Eye (tissue), 1 donor: ENCODE data around the gene PRKCQ.
"Not testable (repeated sequence)": the region's sequence is repeated elsewhere in the genome, so short reads cannot be mapped to it uniquely, and the experiment has no call there.

Experiments
- DNase-seq: peaks from one replicate; pipeline ENCODE4 v3.0.0-alpha.2; 2015

The PRKCQ gene

DNA sequence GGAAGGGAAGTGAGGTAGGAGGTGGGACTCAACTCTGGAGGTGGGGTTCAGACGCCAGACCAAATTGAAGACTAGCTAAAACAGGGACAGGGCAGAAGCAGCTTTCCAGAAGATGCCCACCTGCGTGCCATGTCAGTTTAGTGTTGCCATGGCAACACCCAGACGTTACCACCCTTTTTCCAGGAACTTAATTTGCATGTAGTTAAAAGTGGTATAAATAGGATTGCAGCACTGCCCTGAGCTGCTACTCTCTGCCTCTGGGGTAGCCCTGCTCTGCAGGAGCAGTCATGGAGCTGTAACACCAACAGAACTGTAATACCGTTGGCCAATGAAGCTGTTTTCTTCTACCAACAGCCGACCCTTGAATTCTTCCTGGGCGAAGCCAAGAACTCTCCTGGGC lies 93.8 kb downstream of the PRKCQ start:
- no peak for DNase-seq

DNA sequence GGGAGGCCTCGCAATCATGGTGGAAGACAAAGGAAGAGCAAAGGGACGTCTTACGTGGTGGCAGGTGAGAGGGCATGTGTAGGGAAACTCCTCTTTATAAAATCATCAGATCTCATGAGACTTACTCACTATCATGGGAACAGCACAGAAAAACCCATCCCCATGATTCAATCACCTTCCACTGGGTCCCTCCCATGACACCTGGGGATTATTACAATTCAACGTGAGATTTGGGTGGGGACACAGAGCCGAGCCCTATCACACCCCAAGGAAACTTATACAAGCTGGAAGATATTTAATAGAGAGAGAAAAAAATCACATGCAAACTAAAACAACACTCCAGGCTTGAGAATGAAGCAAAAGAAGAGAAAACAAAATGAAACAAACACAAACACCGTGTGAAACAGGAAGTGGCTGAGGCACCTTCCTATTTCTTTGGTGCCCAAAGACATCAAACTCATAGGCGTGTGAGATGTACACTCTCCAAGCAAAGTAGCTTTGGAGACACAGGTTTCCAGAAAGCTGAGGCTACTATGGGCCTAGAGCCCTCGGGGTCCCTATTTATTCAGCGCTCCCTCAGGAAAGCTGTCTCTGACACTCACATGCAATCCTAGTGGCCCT lies 97.2 kb downstream of the PRKCQ start:
- no peak for DNase-seq

DNA sequence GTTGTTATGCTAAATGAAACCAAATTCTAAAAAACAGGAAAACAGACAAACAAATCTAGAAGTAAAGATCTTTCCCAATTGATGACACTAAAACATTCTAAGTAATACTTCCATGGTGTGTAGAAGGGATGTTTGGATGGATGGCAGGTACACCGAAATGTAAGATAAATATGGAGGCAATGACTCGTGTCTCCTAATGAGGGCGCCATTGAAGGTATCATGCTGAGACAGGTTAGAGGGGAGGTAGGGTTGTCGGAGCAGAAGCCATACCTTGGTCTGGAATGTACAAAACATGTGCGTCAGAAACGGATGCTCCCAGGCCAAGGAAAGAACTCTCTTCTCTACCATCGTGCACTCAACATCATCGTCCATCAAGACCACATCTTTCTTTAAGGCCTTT lies 101.4 kb downstream of the PRKCQ start:
- DNase-seq = no peak

DNA sequence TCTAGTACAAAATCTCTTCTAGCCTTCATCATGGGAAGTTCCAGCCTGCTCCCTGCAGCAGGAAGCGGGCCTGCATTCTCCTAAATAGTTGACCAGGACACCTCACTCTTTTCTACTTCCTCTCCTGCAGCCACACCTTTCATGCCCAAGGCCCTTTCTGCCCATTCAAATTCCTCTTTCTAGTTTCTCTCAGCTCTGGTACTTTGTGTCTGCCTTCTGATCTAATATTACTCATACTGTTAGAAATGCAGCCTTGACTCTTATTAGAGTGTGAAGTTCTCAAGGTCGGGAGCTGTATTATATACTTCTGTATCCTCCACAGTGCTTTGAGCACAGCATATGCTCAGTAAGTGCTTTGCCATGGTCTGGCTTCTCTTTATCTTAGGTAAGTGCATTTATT lies 103.1 kb downstream of the PRKCQ start:
- DNase-seq = no peak

DNA sequence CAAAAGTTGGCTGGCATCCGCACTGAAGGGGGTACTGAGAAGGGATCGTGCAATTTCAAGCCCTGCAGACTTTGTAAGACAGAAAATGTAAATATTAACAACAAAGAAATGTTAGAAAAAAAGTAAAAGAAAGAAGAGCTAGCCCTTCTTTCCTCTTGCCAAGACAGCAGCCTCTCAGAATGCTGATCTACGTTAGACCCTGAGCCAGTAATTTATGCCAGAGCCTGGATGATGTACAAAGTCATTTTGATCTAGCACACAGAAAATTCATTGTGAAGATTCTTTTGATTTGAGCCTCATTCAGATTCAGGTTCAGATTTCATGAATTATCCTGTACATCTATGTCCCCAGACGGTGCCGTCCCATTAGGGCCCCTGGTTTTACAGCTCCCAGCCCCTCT lies 105.2 kb downstream of the PRKCQ start:
- DNase-seq = no peak

DNA sequence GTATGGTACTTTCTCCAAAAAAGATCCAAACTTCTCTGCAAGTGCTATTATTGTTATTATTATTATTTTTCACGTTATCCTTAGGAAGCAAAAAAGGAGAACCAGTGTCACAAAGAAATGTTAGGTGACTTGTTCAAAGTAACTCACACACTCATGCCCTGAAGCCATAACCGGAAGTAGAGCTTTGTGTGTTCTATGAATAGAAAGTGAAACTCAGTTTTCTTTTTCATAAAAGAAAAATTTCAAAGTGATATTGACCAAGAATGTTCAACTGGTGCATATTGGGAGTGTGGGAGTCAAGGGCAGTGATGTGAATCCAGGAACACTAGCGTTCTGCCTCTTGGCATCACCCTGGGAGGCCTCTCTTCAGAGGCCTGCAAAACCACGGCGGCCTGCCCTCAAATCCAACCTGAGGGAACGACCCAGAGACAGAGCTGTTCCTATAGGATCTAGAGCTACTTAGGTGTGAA lies 106.1 kb downstream of the PRKCQ start:
- DNase-seq = no peak

DNA sequence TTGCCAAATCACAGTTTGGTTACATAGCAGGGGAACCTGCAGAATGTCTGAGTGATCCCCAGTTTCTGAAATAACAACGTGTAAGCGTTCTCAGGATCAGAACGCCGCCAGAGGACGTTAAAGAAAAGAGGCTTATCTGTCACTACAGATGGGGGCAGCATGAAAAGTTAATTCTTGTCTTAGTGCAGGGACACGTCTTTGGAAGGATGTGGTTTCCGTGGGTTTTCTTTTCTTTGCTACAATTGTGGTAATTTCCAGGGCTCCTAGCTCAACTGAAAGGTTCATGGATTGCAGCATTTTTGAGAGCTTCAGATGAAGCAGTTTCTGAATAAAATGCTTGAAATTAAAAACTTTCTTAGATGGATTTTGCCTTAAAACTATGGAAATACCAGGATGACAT lies 106.6 kb downstream of the PRKCQ start:
- DNase-seq = no peak

DNA sequence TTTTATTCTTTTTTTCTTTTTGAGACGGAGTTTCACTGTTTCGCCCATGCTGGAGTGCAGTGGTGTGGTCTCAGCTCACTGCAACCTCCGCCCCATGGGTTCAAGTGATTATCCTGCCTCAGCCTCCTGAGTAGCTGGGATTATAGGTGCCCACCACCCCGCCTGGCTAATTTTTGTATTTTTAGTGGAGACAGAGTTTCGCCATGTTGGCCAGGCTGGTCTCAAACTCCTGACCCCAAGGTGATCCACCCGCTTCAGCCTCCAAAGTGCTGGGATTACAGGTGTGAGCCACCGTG lies 107.4 kb downstream of the PRKCQ start:
- DNase-seq = not testable (repeated sequence)

DNA sequence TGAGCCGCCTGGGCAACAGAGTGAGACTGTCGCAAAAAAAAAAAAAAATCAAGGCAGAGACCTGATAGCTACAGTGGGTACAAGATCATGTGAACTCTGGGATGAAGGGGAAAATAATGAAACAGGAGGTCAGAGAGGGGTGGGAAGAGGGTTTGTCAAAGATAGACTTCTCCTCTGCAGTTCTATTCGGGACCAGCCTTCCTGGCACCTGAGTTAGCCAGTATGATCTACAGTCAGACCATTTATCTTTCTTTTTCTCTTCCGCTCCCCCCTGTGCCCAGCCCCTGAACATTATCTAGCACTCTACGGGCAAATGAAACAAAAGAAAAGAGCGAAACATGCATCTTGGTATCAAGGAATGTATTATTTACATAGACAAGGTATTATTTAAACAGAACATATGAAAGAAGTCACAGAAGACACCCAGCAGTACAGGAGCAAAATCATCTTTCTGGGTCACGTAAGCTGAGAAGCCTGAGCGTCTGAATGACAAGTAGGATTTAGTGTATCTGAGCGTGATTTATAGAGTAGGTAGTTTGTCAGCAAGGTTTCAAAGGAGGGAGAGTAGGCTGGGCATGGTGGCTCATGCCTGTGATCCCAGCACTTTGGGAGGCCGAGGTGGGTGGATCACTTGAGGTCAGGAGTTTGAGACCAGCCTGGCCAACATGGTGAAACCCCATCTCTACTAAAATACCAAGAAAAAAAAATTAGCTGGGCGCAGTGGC lies 109.0 kb downstream of the PRKCQ start:
- DNase-seq = no peak

DNA sequence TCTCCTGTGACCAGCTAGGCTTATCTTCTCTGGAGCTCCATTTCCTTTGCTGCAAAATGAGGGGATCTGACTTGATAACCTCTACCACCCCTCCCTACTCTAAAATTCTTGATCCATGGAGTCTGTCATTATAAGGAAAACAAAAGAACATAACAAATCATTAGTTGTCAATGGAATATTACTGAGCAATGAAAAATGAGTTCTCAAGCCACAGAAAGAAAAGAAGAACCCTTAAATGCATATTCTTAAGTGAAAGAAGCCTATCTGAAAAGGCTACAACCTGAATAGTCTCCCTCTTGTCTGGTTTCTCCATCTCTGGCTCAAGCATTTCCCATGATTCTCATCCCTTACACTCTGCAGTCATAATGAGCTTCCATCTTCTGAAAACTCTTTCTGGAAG lies 110.4 kb downstream of the PRKCQ start:
- DNase-seq = no peak

DNA sequence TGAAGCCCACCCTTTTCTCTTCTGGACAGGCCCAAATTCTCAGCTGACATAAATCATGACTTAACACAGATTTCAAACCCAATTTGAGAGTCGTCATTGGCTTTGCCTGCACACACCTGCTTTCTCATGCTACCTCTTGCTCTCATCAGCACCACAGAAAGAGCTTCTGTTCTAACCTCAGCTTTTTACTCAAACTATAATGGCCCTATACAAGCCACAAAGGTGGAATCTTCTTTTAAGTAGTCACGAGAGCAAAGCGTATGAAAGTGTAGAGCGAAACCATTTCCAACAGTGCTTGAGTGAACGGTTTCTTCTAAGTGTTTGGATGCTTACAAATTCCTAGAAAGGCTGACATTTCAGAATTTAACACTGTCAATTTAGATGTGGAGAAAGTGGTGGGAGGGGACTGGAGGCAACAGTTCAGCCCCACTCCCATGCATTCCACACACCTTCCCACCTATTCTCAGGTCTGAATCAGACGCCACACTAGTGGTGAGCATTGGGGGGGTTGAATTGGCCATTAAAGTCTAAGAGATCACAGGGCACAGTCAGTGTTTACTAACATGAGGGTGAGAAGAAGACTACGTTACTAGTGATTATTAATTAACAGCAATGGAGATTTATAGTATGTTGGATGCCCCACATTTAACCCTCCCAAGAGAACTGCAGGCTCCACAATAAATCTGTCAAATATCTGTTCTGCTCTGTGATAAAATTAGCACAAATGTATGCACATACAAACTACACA lies 114.0 kb downstream of the PRKCQ start:
- DNase-seq = no peak

DNA sequence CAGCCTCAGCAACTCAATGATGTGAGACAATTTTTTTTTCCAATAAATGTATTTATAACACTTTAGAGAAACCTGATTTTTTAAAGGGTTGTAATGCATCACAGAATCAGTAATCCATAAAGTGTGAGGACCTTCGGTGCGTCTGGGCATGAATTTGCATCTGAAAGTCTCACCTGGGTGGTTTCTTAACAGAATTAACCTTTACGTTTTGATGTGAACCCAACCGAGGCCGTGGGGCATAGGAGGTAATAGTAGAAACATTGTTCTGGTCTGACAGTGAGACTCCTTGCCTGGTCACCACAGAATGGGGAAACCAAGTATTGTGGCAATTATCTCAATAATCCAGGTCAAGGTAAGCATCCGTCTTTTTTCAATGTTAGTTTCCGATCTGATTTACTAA lies 114.6 kb downstream of the PRKCQ start:
- no peak for DNase-seq

DNA sequence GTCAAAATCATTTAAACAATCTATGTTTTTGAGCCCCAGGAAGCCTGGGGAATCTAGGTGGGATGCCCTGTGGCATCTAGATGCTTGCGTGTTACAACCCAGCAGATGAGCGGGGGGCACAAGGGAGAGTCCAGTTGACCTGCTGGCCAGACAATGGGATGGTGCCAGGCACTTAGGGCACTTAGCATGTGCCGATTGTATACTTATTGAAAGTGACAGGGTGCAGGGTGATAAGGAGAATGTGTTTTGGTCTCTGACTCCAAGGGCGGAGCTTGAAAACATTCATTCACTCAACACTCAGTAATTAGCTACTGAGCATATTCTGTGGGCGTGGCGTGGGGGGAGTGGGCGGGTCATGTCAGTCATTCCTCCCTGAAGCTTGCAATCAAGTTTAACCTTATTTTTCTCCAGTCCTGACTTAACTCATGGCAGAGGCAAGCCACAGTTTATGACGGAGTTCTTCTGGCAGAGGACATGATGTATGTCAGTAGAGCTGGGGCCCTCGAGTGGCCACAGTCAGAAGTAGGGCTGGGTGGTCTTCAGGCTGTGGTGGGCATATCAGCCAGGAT lies 115.1 kb downstream of the PRKCQ start:
- no peak for DNase-seq

DNA sequence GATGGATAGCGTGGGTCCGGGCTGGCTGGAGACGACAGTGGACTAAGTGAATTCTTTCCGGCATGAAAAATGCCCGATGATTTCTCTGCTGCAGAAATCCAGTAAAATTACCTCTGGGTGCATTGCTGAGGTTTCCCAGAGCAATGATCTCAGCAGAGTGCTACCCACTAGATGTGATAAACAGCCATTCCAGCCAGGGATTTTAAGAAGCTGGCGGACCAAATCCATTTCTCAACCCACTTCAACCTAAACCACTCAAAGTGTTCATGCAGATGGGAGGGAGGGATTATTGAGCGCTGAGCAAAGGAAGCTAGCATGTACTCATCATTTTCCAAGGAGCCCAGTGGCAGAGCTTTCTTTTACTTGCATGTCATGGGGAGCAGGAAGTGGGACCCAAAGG lies 116.7 kb downstream of the PRKCQ start:
- no peak for DNase-seq

DNA sequence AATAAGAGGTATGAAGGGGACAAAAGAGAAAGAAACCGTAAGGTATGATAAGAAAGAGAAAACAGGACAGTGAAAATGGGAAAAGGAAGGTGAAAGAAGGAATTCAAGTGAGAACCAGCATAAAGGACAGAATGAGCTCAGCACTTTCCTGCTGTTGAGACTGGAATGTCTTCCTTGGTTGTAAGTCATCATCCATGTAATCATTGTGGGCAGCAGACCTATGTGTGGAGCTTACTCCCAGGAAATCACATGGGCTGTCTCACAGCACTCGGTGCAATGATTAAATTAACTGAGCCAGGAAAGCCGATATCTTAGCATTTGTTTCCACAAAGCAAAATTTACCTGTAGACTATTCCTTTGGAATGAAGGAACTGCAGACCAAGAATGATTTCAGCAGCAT lies 118.1 kb downstream of the PRKCQ start:
- DNase-seq = no peak

DNA sequence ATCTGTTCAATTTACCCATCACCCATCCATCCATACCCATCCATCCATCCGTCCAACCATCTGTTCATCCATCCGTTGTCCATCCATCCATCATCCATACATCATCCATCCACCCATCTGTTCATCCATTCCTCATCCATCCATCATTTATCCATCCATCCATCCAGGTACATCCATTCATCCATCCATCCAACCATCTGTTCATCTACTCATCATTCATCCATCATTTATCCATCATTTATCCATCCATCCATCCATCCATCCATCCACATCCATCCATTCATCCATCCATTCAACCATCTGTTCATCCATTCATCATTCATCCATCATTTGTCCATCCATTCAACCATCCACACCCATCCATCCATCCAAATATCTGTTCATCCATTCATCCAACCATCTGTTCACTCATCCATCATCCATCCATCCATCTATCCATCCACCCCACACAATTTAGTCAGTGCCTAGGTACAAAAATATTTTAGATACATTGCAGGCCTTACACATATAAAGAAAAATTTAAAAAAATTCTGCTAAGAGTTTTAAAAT lies 119.1 kb downstream of the PRKCQ start:
- no peak for DNase-seq

DNA sequence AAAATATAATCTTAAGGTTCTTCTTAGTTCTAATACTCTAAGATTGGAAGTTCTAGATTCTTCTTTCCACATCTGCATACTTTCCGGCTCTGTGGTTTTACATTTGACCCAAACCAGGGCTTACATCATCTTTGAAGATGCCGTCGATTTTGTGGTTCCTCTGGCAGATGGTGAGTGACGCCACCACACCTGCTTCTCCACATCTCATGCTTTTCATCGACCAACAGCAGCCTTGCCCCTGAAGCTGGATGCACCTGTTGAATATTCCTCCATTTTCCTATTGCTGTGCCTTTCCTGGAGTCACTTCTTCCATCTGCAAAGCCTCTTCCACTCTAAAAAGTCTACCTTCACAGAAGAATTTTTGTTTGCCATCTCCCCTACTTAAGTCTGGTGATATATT lies 121.3 kb downstream of the PRKCQ start:
- no peak for DNase-seq

DNA sequence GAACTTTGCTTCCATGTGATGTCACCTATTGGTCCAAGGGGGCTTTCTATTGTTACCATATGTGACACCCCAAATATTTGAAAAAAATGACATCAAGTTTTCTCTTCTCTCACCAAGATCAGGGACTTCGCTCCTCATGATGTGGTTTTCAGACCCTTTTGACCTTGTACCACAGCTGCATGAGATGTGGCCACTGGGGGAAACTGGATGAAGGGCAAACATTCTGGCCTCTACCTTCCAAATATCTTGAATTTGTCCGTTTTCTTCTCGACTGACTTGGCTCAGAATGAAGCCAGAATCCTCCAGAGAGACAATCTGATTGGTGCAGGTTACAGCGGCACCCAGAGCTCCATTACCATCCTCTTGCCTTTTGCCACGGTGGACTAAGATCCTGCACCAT lies 122.7 kb downstream of the PRKCQ start:
- no peak for DNase-seq

DNA sequence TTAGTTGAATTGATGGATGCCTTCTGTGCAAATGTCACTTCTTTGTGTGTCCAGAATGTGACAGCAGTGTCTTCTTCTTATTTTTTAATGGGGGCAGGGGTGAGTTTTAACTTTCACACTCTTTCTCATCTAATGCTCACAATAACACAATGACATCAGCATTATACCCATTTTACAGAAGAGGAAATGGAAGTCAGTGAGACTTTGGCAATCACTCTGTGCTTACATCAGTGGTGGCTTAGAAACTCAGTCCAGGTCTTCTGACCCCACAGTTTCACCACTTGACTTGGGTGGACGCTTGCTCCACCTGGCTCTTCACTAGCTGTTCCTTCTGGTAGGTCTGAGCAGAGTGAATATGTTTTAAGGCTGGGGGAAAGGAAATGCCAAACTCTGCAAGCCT lies 124.0 kb downstream of the PRKCQ start:
- DNase-seq = no peak

DNA sequence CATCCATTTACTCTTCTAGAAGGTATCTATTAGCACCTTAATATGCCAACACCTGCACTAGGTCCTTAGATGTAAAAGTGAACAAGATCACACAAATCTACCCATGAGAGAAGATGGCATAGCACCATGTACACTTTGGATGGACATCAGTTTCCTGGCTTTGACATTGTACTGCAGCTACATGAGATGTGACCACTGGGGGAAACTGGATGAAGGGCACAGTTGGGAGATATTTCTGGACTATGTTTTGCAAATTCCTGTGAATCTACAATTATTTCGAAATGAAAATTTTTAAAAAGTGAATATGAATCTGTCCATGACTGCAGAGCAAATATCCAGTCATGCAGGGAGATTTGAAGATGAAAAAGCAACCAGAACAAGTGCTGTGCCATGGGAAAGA lies 124.5 kb downstream of the PRKCQ start:
- DNase-seq = no peak

DNA sequence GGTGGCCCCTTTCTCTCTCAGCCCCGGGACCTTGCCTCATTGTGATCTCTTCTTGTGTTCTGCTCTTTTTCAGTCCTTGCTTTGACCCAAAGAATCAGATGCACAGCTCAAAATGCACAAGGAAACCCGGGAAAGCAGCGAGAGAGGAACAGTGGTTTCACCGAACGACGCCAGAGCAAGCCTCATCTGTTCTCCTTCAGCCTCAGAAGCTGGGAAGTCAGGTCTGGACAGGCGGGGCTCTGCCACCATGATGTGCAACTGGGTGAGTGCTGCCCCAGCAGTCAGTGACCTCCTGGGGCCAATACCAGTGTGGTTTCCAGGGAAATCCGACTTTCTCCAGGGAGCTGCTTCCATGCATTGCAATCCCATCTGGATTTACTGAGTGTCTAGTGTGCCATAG lies 133.4 kb downstream of the PRKCQ start:
- no peak for DNase-seq

DNA sequence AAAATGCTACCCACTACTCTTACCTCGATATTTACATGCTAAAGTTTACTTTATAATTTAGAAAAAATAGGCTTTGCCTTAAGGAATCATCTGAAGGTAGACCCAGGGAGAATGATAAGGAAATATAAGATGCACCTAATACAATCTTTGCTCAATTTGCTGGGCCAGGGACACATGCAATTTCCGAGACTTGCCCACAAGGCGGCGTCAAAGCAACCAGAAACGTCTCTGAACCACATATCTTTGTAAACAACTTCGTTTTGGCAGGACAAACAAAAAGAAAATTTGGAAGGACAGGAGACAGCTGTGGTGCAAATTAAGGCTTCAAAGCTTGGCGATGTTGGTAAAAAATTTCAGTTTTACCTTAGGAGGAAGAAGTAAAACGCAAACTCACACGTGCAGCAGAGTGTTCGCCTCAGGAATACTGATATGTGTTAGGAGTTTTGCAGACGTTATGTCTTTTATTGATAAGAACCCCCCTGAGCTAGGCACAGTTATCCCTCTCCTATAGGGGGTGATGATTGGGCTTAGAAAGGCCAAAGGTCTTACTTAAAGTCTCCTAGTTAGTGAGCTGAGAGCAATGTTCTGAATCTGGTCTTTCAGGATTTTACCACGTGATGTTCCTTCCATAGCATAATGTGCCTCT lies 134.3 kb downstream of the PRKCQ start:
- DNase-seq = peak; percentile 65

DNA sequence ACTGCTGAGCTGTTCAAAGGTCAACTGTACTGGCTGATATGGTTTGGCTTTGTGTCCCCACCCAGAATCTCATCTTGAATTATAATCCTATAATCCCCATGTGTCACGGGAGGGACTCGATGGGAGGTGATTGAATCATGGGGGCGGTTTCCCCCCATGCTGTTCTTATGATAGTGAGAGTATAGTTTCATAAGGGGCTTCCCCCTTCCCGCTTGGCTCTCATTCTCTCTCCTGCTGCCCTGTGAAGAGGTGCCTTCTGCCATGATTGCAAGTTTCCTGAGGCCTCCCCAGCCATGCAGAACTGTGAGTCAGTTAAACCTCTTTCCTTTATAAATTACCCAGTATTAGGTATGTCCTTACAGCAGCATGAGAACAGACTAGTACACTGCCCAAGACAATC lies 140.2 kb downstream of the PRKCQ start:
- DNase-seq = not testable (repeated sequence)
